HUES6 (cell line): ENCODE results near the gene TSSK6.

Experiments
- H3K27ac ChIP-seq: 2 replicates; pipeline ENCODE4 v1.7.0; 2013; ENCODE audit warnings: low read depth, mild to moderate bottlenecking, low read length, inconsistent platforms
- H3K27me3 ChIP-seq: 2 replicates; pipeline ENCODE4 v1.6.1; 2013; ENCODE audit warnings: low read length; ENCODE audit not compliant: control insufficient read depth, insufficient read depth
- H3K36me3 ChIP-seq: 2 replicates; pipeline ENCODE4 v1.6.1; 2013; ENCODE audit warnings: low read length; ENCODE audit not compliant: control insufficient read depth, insufficient read depth
- H3K4me1 ChIP-seq: 2 replicates; pipeline ENCODE4 v1.6.1; 2013; ENCODE audit warnings: low read length; ENCODE audit not compliant: control insufficient read depth, insufficient read depth
- H3K4me3 ChIP-seq: 2 replicates; pipeline ENCODE4 v1.5.1; 2013; ENCODE audit warnings: low read depth, low read length
- H3K9ac ChIP-seq: one replicate; pipeline ENCODE4 v1.6.1; 2013; ENCODE audit warnings: mild to moderate bottlenecking, low read length
- H3K9me3 ChIP-seq: 2 replicates; pipeline ENCODE4 v1.6.1; 2013; ENCODE audit warnings: low read depth, low read length; ENCODE audit not compliant: control insufficient read depth, insufficient read depth

TSSK6 gene

DNA sequence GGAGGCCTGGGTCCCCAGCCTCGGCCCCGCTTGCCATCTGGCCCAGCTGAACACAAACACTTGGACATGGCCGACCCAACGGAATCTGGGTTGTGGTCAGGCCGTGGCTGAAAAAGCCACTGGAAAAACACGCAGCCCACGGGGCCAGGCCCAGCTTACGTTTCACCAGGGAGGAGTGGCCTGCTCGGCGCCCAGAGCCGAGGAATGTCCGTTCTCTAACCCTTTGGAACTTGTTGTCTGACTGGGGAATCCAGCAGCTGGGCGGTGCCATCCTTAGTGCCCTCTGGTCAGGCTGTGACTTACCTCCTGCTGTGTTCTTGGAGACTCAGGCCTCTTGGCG, 36.5 kb upstream of the TSSK6 start:
- H3K36me3 ChIP-seq: no peaks in the 10 kb centered on the region
- H3K27me3 ChIP-seq: no peaks in the 10 kb centered on the region
- H3K9ac ChIP-seq: no peak overlapping the region
- no peak overlapping the region for H3K4me3 ChIP-seq
- no peaks in the 10 kb centered on the region for H3K4me1 ChIP-seq
- no peaks in the 10 kb centered on the region for H3K9me3 ChIP-seq
- H3K27ac ChIP-seq: no peak overlapping the region

DNA sequence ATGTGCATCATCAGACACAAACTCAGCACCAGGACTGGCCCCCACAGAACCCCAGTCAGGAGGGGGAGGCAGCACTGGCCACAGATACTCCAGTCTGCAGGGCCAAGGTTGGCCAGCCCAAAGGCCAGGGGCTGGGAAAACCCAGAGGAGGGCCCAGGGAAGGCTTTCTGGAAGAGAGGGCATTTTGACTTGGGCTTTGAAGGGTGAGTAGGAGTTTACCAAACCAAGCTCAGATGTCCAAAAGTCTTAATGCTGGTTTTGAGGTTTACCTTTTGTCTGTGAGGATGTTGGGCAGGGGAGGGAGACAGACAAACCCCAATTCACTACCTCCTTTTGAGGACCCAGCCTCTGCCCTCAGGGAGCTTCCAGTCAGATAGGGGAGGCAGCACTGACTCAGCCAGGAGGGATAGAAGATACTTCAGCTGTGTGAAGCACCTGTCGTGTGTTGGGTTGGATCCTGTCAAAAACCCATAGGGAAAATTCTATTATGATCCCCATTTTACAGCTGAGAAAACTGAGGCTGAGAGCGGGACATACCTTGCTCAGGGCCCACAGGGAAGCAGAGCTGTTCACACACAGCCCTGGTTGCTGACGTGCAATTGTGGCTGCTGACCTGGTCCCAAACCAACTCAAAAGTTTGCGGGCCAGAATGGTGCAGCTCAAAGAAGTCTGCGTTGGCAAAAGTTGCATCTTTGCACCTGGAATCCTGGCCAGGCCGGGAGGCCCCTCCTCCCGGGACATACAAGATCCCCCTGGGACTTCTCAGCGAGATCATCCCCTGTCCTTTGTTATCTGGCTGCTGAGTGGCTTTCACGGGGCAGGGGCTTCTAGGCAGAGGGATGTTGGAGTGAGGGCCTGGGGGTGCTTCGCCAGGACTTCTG, 35.9 kb upstream of the TSSK6 start:
- H3K4me1 ChIP-seq: no peaks in the 10 kb centered on the region
- no peak overlapping the region for H3K4me3 ChIP-seq
- H3K27me3 ChIP-seq: no peaks in the 10 kb centered on the region
- no peaks in the 10 kb centered on the region for H3K9me3 ChIP-seq
- H3K9ac ChIP-seq: no peak overlapping the region
- H3K27ac ChIP-seq: no peak overlapping the region
- no peaks in the 10 kb centered on the region for H3K36me3 ChIP-seq

DNA sequence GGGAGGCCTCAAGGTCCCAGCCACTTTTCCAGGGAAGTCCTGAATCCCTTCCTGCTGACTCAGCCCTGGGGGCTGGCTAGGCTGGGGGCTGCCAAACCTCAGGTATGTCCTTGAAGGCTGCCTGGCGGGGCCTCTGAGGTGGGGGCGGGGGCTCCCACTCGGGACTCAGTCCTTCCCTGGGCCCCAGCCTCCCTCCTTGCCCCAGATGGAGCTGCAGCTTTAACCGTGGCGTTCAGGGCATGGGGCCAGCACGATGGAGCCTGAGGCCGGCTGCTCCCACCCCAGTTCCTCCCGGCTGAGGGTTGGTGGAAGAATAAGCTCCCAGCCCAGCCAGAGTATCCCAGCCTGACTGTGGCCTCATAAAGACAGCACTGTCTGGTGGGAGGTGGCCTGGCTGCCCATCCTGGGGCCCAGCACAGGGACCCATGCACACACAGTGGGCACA, 35.2 kb upstream of the TSSK6 start:
- H3K27ac ChIP-seq: no peak overlapping the region
- no peak overlapping the region for H3K9ac ChIP-seq
- no peak overlapping the region for H3K4me3 ChIP-seq

DNA sequence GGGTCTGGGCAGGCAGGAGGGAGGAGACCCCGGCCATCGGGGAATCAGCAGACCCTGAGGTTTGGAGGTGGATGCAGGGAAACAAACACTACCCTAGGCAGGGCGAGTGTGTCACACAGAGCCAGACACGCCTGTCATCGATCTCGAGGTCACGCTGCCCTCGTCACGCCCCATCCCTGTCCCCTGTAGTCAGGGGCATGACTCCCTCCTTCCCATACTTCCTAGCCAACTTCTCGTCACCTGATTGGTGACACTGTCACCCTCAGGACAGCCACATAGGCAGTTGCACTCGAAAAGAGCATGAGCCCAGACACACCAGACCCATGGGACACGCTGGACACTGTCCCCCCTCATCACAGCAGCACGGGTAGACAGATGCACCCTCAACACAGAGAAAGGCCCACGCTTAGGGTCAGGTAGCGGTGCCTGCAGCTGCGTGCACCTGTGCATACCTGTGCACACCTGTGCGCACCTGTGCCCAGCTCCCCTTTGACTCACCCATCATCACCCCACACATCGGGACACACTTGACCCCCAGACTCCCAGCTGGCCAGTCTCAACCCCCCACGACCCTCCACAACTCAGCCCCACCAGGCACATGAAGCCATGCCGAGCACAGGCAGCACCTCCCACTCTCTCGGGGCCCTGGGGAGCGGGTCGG, 34.6 kb upstream of the TSSK6 start:
- H3K9ac ChIP-seq: no peak overlapping the region
- no peak overlapping the region for H3K4me3 ChIP-seq
- no peaks in the 10 kb centered on the region for H3K9me3 ChIP-seq
- H3K27ac ChIP-seq: no peak overlapping the region
- no peaks in the 10 kb centered on the region for H3K36me3 ChIP-seq
- H3K4me1 ChIP-seq: no peaks in the 10 kb centered on the region
- no peaks in the 10 kb centered on the region for H3K27me3 ChIP-seq

More for the DNA sequence above, 35.2 kb upstream of the TSSK6 start:
- no peaks in the 10 kb centered on the region for H3K9me3 ChIP-seq
- H3K36me3 ChIP-seq: no peaks in the 10 kb centered on the region
- no peaks in the 10 kb centered on the region for H3K4me1 ChIP-seq
- H3K27me3 ChIP-seq: no peaks in the 10 kb centered on the region

DNA sequence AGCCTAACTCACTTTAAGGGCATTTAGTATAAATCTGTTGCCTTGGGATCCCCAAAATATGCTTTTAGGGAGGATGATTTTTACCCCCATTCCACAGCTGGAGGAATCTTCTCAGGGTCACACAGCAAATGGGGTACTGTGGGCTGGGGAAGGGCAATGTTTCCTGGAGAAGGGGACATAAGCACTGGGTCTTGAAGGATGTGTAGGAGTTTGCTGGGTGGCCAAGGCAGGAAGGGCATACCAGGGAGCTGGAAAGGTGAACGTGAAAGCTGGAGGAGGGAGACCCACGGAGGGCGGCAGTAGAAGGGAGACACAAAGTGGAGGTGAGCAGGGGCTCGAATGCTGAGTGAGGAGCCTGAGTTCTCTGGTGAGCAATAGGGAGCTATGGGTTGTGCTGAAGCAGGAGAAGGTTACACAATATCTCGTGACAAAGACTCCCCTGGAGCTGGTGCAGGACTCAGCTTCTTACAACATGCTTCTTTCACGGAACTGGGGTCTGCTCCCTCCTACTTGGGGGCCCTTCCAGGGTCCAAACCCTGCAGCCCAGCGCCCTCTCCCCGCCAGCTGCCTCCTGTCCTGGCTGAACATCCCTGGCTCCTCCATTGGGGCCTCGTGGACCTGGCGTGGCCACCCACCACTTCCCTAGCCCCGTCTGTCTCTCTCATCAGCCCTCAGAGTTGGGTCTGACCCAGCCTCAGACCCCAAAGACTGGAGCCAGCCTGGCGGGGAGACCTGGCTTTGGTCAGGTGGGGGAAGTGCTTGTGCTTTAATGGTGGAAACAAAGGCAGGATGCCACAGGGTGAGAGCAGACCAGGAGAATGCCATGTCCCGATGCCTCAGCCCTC, 33.8 kb upstream of the TSSK6 start:
- Histone ChIP-seq H3K9me3 (no peaks in the 10 kb centered on the region), H3K36me3 (no peaks in the 10 kb centered on the region), H3K4me3 (no peak overlapping the region), H3K27ac (no peak overlapping the region), H3K4me1 (no peaks in the 10 kb centered on the region), H3K9ac (no peak overlapping the region), H3K27me3 (no peaks in the 10 kb centered on the region)

DNA sequence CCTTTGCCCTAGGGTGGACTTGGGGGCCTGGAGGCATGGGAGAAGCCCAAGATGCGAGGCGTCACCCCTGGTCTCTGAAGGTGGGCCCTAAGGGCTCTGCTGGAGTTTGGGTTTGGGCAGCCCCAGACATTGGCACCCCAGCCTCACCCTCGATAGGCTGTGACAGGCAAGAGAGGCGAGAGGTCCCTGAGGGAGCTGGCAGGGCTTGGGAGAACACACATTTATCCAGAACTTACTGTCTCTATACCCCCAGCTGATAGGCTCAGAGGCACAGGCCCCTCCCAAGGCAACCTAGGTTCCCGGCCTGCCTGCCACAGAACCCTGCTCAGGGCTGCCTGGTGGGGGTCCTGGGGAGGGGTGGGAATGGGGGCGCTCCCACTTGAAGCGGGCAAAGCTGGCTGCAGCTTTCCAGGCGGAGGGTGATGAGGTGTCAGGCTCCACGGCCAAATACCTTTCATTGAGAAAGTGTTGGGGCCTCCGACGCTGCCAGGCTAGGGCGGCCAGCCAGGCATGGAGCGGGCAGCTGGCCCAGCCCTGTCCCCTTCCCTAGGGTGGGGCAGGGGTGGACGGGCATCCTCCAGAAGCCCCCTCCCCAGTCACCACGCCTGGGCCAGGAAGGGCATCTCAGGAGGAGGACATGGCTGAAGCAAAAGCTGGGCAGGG, 32.5 kb upstream of the TSSK6 start:
- Histone ChIP-seq H3K9ac (no peak overlapping the region), H3K36me3 (no peaks in the 10 kb centered on the region), H3K27ac (no peak overlapping the region), H3K4me3 (no peak overlapping the region), H3K9me3 (no peaks in the 10 kb centered on the region), H3K4me1 (no peaks in the 10 kb centered on the region), H3K27me3 (no peaks in the 10 kb centered on the region)

DNA sequence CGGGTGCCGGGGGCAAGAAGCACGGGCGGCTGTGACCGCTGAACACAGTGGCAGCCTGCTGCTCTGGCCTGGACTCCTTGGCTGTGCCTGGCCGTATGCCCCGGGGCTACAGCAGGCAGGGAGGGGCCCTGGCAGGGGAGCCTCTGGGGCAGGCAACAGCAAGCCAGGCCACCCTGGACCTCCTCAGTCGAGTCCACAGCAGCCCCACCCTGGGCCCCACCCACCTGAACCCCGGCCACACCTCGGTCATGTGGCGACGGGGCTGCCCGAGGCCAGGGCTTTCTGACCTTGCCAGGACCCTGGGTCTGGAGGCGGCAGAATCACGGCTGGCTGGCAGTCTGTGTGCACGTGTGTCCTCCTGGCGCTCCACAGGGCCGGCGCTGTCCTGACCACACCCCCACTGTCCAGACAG, 31.4 kb upstream of the TSSK6 start:
- Histone ChIP-seq H3K27ac (no peak overlapping the region), H3K4me1 (no peaks in the 10 kb centered on the region), H3K4me3 (no peak overlapping the region), H3K36me3 (no peaks in the 10 kb centered on the region), H3K9ac (no peak overlapping the region), H3K27me3 (no peaks in the 10 kb centered on the region), H3K9me3 (no peaks in the 10 kb centered on the region)

DNA sequence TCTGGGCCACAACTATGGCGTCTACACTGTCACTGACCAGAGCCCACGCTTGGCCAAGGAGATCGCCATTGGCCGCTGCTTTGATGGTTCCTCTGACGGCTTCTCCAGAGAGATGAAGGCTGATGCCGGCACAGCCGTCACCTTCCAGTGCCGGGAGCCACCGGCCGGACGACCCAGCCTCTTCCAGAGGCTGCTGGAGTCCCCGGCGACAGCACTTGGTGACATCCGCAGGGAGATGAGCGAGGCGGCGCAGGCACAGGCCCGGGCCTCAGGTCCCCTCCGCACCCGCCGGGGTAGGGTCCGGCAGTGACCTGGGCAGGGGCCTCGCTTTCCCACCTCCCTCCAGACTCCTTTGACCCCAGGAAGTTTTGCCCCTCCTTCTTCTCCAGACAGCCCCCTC, 30.4 kb upstream of the TSSK6 start:
- H3K4me1 ChIP-seq: no peaks in the 10 kb centered on the region; the same call in 1 of the 2 replicates
- H3K9ac ChIP-seq: no peak overlapping the region
- no peaks in the 10 kb centered on the region for H3K9me3 ChIP-seq
- H3K27ac ChIP-seq: no peak overlapping the region
- H3K27me3 ChIP-seq: peaks cover 3% of the 10 kb centered on the region
- no peaks in the 10 kb centered on the region for H3K36me3 ChIP-seq
- H3K4me3 ChIP-seq: no peak overlapping the region

DNA sequence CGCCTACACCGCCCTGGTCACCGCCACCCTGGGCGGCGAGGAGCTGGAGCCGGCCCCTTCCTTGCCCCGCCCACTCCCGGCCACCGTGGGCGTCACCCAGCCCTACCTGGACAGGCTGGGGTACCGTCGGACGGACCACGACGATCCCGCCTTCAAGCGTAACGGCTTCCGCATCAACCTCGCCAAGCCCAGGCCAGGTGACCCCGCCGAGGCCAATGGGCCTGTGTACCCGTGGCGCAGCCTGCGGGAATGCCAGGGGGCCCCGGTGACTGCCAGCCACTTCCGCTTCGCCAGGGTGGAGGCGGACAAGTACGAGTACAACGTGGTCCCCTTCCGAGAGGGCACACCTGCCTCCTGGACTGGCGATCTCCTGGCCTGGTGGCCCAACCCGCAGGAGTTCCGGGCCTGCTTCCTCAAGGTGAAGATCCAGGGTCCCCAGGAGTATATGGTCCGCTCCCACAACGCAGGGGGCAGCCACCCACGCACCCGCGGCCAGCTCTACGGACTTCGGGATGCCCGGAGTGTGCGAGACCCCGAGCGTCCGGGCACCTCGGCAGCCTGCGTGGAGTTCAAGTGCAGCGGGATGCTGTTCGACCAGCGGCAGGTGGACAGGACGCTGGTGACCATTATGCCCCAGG, 29.7 kb upstream of the TSSK6 start:
- Histone ChIP-seq H3K4me1 (peaks cover 2% of the 10 kb centered on the region; the same call in 1 of the 2 replicates), H3K9me3 (no peaks in the 10 kb centered on the region), H3K4me3 (no peak overlapping the region), H3K27me3 (peaks cover 7% of the 10 kb centered on the region), H3K27ac (no peak overlapping the region), H3K36me3 (no peaks in the 10 kb centered on the region), H3K9ac (no peak overlapping the region)

DNA sequence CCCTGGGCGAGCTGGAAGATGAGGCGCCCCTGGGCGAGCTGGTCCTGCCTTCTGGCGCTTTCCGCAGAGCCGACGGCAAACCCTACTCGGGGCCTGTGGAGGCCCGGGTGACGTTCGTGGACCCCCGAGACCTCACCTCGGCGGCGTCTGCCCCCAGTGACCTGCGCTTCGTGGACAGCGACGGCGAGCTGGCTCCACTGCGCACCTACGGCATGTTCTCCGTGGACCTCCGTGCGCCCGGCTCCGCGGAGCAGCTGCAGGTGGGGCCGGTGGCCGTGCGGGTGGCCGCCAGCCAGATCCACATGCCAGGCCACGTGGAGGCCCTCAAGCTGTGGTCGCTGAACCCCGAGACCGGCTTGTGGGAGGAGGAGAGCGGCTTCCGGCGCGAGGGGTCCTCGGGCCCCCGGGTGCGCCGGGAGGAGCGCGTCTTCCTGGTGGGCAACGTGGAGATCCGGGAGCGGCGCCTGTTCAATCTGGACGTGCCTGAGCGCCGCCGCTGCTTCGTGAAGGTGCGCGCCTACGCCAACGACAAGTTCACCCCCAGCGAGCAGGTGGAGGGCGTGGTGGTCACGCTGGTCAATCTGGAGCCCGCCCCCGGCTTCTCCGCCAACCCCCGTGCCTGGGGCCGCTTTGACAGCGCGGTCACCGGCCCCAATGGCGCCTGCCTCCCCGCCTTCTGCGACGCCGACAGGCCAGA, 29.1 kb upstream of the TSSK6 start:
- Histone ChIP-seq H3K4me3 (no peak overlapping the region), H3K9ac (no peak overlapping the region), H3K27me3 (peaks cover 14% of the 10 kb centered on the region), H3K36me3 (no peaks in the 10 kb centered on the region), H3K4me1 (peaks cover 8% of the 10 kb centered on the region; the same call in 1 of the 2 replicates), H3K9me3 (no peaks in the 10 kb centered on the region), H3K27ac (no peak overlapping the region)
